GM12891 (cell line): ENCODE measurements around the gene PTDSS2.

Source experiments
- POLR2A ChIP-seq: IDR thresholded peaks from 2 replicates; pipeline ENCODE4 v1.6.1; 2011; ENCODE audit warnings: low read depth, low read length, control low read depth
- POU2F2 ChIP-seq: IDR thresholded peaks from 2 replicates; pipeline ENCODE4 v1.6.1; 2011; ENCODE audit warnings: low read depth, mild to moderate bottlenecking, control low read depth, low read length, moderate library complexity
- TAF1 ChIP-seq: IDR thresholded peaks from 2 replicates; pipeline ENCODE4 v1.6.1; 2011; ENCODE audit warnings: low read depth, low read length, control low read depth

- TF ChIP-seq POU2F2 (no peak), POLR2A (no peak), TAF1 (no peak)
Measured at GRCh38 chr11:534396-535209, 84.5 kb downstream of the PTDSS2 start.
